HepG2 (cell line): ENCODE measurements around the gene SPAG7. TPM values are rescaled to one million over a fixed set of nuclear protein-coding genes. Genes with fewer than 3 reads are reported as not detected.
A peak's percentile ranks its signal among the peaks of the same experiment; 100 is the strongest.

Source experiments
- ELF1 ChIP-seq: sonication (generic); formaldehyde crosslinking; IDR thresholded peaks from 2 replicates; pipeline ENCODE4 v1.4.0; 2020; ENCODE audit warnings: missing genetic modification reagents
- FOSL2 ChIP-seq: sonication (generic); formaldehyde crosslinking; IDR thresholded peaks from 2 replicates; pipeline ENCODE4 v1.4.0; 2020; ENCODE audit warnings: missing genetic modification reagents
- FOXK2 ChIP-seq: fragments of 450-650 bp; IDR thresholded peaks from 2 replicates; pipeline ENCODE4 v1.6.1; 2016
- KLF13 ChIP-seq: sonication (generic); formaldehyde crosslinking; IDR thresholded peaks from 2 replicates; pipeline ENCODE4 v1.4.0; 2020; ENCODE audit warnings: mild to moderate bottlenecking, missing genetic modification reagents
- KMT2B ChIP-seq: IDR thresholded peaks from 2 replicates; pipeline ENCODE4 v1.6.1; 2016; ENCODE audit warnings: missing genetic modification reagents, missing compliant biosample characterization
- POLR2A ChIP-seq, 2 experiments: IDR thresholded peaks; 2 replicates each; pipeline ENCODE4 v1.6.1; 2011; ENCODE audit warnings: low read depth in 2 of 2, low read length in 2 of 2, mild to moderate bottlenecking in 1 of 2, moderate library complexity in 1 of 2; ENCODE audit not compliant: insufficient read depth in 1 of 2
- TAF1 ChIP-seq: sonication (generic); formaldehyde crosslinking; IDR thresholded peaks from 2 replicates; pipeline ENCODE4 v1.4.0; 2020; ENCODE audit warnings: missing genetic modification reagents
- TCF12 ChIP-seq, 2 experiments: fragments of 450-650 bp in 1 of 2; sonication (generic) in 1 of 2; formaldehyde crosslinking in 1 of 2; IDR thresholded peaks; 2 replicates each; pipeline versions ENCODE4 v1.6.1 to v1.8.0; 2017 to 2022; ENCODE audit warnings: antibody characterized with exemption in 1 of 2, mild to moderate bottlenecking in 1 of 2, missing genetic modification reagents in 1 of 2, moderate library complexity in 1 of 2
- TOPORS ChIP-seq: sonication (generic); formaldehyde crosslinking; IDR thresholded peaks from 2 replicates; pipeline ENCODE4 v1.8.0; 2023; ENCODE audit warnings: mild to moderate bottlenecking, missing genetic modification reagents
- ZNF318 ChIP-seq: sonication (generic); formaldehyde crosslinking; IDR thresholded peaks from 2 replicates; pipeline ENCODE4 v1.4.0; 2020; ENCODE audit warnings: mild to moderate bottlenecking, missing genetic modification reagents
- ZNF329 ChIP-seq: sonication (generic); formaldehyde crosslinking; IDR thresholded peaks from 2 replicates; pipeline ENCODE4 v1.9.0; 2021; ENCODE audit warnings: low read depth, mild to moderate bottlenecking, missing genetic modification reagents
- ZNF33B ChIP-seq: sonication (generic); formaldehyde crosslinking; IDR thresholded peaks from 2 replicates; pipeline ENCODE4 v1.5.1; 2020; ENCODE audit warnings: mild to moderate bottlenecking, missing genetic modification reagents
- ZNF510 ChIP-seq: sonication (generic); formaldehyde crosslinking; IDR thresholded peaks from 2 replicates; pipeline ENCODE4 v1.4.0; 2020; ENCODE audit warnings: low read depth, mild to moderate bottlenecking, missing genetic modification reagents
- ZNF543 ChIP-seq: sonication (generic); formaldehyde crosslinking; IDR thresholded peaks from 2 replicates; pipeline ENCODE4 v1.4.0; 2020; ENCODE audit warnings: mild to moderate bottlenecking, missing genetic modification reagents
- ZNF644 ChIP-seq: IDR thresholded peaks from 2 replicates; pipeline ENCODE4 v1.6.1; 2016; ENCODE audit warnings: low read depth
- polyA plus RNA-seq, 8 experiments: library from polyadenylated mRNA; depleted of rRNA in 3 of 8; stranded (reverse) in 7 of 8; unstranded in 1 of 8; fragments of >200 nt; fragmentation: Illumina TruSeq in 4 of 8; extraction: Trizol in 4 of 8; gene quantifications; 2 replicates each; pipeline versions ENCODE4 v1.2.1 to v1.2.3, GENCODE V29; 2011 to 2016; ENCODE audit warnings: low read depth in 4 of 8, missing spikeins in 1 of 8, mixed read lengths in 1 of 8; ENCODE audit not compliant: insufficient read depth in 1 of 8
- total RNA-seq, 5 experiments: library from RNA; depleted of rRNA; stranded (reverse); fragments of >200 nt; fragmentation: Illumina TruSeq; extraction: Trizol; gene quantifications; 2 replicates each; pipeline ENCODE4 v1.2.3, GENCODE V29; 2016; ENCODE audit warnings: low read depth in 1 of 5
- TF ChIP-seq, protein P1 (sequence below): IDR thresholded peaks from 2 replicates; pipeline ENCODE4 v1.6.1; 2016; ENCODE audit warnings: missing compliant biosample characterization, missing genetic modification reagents, borderline replicate concordance
- TF ChIP-seq, protein P2 (sequence below): IDR thresholded peaks from 2 replicates; pipeline ENCODE4 v1.6.1; 2016; ENCODE audit warnings: missing genetic modification reagents, missing compliant biosample characterization
- TF ChIP-seq, protein P3 (sequence below): sonication (generic); formaldehyde crosslinking; IDR thresholded peaks from 2 replicates; pipeline ENCODE4 v1.4.0; 2020; ENCODE audit warnings: mild to moderate bottlenecking, missing genetic modification reagents

SPAG7 gene
- total and polyA plus RNA-seq, 2 of the 13 experiments (the other 11 are each of a cell fraction or from before 2014, with no cell fraction given) = 51.0 to 59.0 TPM

DNA sequence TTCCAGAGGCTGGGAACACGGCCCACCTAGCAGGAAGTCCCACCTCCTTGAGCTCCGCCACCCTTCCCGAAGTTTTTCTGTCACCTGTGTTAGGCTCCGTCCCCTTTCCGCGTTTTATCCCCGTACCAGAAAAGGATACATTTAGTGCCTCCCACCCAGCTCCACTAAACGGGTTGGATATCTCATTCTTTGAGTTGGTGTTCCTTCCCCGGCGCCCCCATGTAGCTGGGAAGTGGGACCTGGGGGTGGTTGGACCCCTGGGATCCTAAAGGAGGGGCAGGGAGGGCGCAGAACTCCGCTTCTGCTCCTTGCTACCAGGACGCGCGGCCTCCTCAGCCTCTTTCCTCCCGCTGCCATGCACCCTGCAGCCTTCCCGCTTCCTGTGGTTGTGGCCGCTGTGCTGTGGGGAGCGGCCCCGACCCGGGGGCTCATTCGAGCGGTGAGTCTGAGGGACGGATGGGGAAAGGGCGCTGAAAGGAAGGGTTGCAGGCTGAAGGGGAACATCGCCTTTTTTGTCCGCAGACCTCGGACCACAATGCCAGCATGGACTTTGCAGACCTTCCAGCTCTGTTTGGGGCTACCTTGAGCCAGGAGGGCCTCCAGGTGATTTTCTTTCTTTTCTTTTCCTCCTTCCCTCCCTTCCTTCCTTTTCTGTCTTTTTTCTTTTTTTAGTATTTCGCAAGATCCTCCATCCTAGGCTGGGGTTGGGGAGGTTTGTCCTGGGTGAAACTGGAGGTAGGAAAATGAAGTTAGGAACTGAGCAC lies 26.9 kb downstream of the SPAG7 start (continued):
- TF ChIP-seq ZNF318 (CRISPR knock-in tag) = no peak
- TF ChIP-seq, protein P1, sequence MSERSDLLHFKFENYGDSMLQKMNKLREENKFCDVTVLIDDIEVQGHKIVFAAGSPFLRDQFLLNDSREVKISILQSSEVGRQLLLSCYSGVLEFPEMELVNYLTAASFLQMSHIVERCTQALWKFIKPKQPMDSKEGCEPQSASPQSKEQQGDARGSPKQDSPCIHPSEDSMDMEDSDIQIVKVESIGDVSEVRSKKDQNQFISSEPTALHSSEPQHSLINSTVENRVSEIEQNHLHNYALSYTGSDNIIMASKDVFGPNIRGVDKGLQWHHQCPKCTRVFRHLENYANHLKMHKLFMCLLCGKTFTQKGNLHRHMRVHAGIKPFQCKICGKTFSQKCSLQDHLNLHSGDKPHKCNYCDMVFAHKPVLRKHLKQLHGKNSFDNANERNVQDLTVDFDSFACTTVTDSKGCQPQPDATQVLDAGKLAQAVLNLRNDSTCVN (CRISPR knock-in tag) = no peak
- TF ChIP-seq FOSL2 = no peak
- no peak for TF ChIP-seq ZNF644 (CRISPR knock-in tag)
- TF ChIP-seq, protein P2, sequence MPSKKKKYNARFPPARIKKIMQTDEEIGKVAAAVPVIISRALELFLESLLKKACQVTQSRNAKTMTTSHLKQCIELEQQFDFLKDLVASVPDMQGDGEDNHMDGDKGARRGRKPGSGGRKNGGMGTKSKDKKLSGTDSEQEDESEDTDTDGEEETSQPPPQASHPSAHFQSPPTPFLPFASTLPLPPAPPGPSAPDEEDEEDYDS (CRISPR knock-in tag) = no peak
- TF ChIP-seq ZNF510 (CRISPR knock-in tag) = no peak
- TF ChIP-seq TCF12 (IDR thresholded peaks at IDR 0.05) = no peak
- TF ChIP-seq TCF12 (CRISPR knock-in tag; IDR thresholded peaks at IDR 0.05) = no peak; the same call in 1 of the 2 replicates
- TF ChIP-seq TAF1 (CRISPR knock-in tag) = no peak
- TF ChIP-seq TOPORS (CRISPR knock-in tag) = 0 out of 2 replicates have a peak, but pooled peaks have one; percentile 10
- TF ChIP-seq ZNF543 (CRISPR knock-in tag) = 0 out of 2 replicates have a peak, but pooled peaks have one; percentile 19
- 0 out of 2 replicates have a peak, but pooled peaks have one; percentile 40 for TF ChIP-seq KMT2B (CRISPR knock-in tag)
- no peak for TF ChIP-seq KLF13 (CRISPR knock-in tag)
- no peak for TF ChIP-seq FOXK2
- TF ChIP-seq ZNF33B (CRISPR knock-in tag) = no peak
- TF ChIP-seq, protein P3, sequence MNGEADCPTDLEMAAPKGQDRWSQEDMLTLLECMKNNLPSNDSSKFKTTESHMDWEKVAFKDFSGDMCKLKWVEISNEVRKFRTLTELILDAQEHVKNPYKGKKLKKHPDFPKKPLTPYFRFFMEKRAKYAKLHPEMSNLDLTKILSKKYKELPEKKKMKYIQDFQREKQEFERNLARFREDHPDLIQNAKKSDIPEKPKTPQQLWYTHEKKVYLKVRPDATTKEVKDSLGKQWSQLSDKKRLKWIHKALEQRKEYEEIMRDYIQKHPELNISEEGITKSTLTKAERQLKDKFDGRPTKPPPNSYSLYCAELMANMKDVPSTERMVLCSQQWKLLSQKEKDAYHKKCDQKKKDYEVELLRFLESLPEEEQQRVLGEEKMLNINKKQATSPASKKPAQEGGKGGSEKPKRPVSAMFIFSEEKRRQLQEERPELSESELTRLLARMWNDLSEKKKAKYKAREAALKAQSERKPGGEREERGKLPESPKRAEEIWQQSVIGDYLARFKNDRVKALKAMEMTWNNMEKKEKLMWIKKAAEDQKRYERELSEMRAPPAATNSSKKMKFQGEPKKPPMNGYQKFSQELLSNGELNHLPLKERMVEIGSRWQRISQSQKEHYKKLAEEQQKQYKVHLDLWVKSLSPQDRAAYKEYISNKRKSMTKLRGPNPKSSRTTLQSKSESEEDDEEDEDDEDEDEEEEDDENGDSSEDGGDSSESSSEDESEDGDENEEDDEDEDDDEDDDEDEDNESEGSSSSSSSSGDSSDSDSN (CRISPR knock-in tag) = 0 out of 2 replicates have a peak, but pooled peaks have one; percentile 25
- no peak for TF ChIP-seq ZNF329 (CRISPR knock-in tag)
- no peak for TF ChIP-seq ELF1 (CRISPR knock-in tag)
- TF ChIP-seq POLR2A (IDR thresholded peaks at IDR 0.05; ENCODE audit: insufficient read depth in 1 of 2, low read depth in 2 of 2, low read length in 2 of 2) = peak in 1 of 2 experiments; percentile 46; a peak in 1 of 4 replicates
